ENCODE results near the gene SRSF7. TPM values are rescaled to one million over a fixed set of nuclear protein-coding genes. Genes with fewer than 3 reads are reported as not detected.

The SRSF7 gene
- polyA plus RNA-seq, 1 donor: 102 TPM

DNA sequence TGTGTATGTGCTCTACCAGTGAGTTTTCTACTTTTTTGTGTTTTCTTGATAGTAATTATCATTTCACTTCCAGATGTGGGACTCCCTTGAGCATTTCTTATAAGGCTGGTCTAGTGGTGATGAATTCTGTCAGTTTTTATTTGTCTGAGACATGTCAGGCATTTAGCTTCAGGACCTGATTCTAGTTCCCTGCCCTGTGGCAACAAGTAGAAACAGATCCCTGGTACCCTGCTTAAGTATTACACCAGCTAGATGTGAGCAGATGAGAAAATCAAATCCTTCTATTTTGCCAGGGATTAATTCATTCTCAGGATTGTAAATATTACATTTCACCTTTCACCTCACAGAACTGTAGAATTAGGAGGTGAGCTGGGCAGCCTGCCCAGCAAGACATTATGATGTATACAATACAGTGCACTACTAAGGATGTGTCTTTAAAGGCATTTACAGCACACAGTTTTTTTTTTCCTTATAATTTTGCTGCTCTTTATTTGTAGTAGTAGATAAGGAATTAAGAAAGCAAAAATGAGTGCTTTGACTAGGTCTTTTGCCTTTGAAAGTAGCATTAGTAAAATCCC is 50.2 kb downstream of the SRSF7 start:
- no peak for DNase-seq

DNA sequence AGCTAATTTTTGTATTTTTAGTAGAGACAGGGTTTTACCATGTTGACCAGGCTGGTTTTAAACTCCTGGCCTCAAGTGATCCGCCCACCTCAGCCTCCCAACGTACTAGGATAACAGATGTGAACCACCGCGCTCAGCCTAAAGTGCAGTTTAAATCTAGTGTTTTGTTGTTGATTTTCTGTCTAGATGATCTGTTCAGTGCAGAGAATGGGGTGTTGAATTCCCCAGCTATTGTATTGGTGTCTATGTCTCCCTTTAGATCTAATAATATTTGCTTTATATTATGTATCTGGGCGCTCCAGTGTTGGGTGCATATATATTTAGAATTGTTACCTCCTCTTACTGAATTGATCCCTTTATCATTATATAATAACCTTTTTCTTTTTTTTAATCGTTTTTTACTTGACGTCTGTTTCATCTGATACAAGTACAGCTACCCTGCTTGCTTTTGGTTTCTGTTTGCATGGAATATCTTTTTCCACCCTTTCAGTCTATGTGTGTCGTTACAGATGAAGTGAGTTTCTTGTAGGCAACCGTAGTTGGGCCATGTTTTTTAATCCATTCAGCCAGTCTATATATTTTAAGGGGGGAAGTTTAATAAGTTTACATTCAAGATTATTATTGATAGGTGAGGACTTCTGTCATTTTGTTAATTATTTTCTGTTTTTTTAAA is 50.9 kb downstream of the SRSF7 start:
- DNase-seq: no peak

DNA sequence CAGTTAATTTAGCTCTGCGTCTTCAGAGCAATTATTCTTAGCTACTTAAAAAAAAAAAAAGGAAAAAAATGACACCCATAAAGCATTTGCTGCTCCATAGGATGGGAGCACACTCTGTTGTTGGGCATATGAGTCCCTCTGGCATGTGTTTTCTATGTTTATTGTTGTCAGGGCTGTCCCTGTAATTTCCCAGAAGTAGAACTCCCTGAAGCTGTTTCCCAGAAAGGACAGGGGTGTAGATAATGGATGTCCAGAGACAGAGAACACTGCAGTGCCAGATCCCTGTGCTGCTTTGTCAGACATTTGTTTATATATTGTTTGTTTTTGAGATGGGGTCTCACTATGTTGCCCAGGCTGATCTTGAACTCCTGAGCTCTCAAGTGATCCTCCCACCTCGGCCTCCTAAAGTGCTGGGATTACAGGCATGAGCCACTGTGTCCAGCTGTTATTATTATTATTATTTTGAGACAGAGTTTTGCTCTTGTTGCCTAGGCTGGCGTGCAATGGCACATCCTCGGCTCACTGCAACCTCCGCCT is 52.6 kb downstream of the SRSF7 start:
- no peak for DNase-seq

DNA sequence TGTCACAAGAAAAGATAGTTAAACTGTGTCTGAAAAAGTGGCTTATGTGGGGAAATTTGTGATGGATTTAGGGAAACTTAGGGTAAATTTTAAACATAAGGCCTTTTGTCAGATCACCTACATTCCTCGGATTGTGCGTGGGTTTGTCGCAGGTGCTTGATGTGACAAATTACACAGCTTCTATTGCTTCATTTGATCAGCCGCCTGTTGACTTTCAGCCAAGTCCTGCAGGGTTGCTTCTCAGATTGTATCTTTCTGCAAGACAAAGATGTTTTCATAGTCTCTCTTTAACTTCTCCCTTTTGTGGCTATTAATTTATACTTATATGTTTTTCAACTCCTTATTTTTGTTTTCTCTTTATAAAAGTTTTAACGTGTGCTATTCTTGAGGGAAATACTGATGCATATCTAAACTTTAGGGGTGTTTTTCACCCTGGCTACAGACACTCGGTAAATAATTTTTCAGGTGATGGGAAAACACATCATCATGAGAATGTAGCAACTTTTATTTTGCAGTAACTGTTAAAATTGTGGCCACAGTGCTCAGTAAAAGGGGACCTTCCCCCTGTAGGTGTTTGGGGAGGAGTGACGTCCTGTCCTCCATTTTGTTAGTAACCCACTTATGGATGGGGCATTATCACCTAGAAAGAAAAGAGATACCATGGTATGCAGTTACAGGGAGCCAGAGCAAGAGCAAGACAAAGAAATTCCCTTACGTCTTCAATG is 53.9 kb downstream of the SRSF7 start:
- no peak for DNase-seq

Other genes with a start within 250 kb of the SRSF7 start
- 35.5 TPM for gene HNRNPLL, start 148.4 kb downstream of the SRSF7 start, polyA plus RNA-seq (ENCODE audit: insufficient read length)
- gene GALM, start 85.2 kb downstream of the SRSF7 start, polyA plus RNA-seq (ENCODE audit: insufficient read length): 15.0 TPM
- 12.1 TPM for gene GEMIN6, start 26.8 kb upstream of the SRSF7 start, polyA plus RNA-seq (ENCODE audit: insufficient read length)
- 21.4 TPM for gene DHX57, start 124.6 kb upstream of the SRSF7 start, polyA plus RNA-seq (ENCODE audit: insufficient read length)
- 8.2 TPM for gene MORN2, start 124.6 kb upstream of the SRSF7 start, polyA plus RNA-seq (ENCODE audit: insufficient read length)
- 1.6 TPM for gene ARHGEF33, start 138.5 kb upstream of the SRSF7 start, polyA plus RNA-seq (ENCODE audit: insufficient read length)

All from hindlimb muscle (tissue), 1 donor.